HG02885 (cell line): Measurements from ENCODE around the gene KIRREL2.
"Not testable (repeated sequence)": the region's sequence is repeated elsewhere in the genome, so short reads cannot be mapped to it uniquely, and the experiment has no call there.

Experiments
- ATAC-seq: cut with Tn5 transposase; IDR thresholded peaks from one replicate; pipeline ENCODE4 v1.9.1; 2021; ENCODE audit warnings: mild to moderate bottlenecking; ENCODE audit not compliant: unreplicated experiment, poor library complexity

The KIRREL2 gene

GRCh38 chr19:35868823-35869326 is 12.2 kb downstream of the KIRREL2 start:
- ATAC-seq: peak; percentile 8

GRCh38 chr19:35869327-35870123 is 12.8 kb downstream of the KIRREL2 start:
- peak; percentile 40 for ATAC-seq

- peak; percentile 19 for ATAC-seq
These were observed 13.5 kb downstream of the KIRREL2 start for GRCh38 chr19:35870124-35870736.

GRCh38 chr19:35870798-35871197 is 14.1 kb downstream of the KIRREL2 start:
- ATAC-seq: no peak

GRCh38 chr19:35871611-35872010 is 14.9 kb downstream of the KIRREL2 start:
- ATAC-seq: no peak

GRCh38 chr19:35872180-35872579 is 15.5 kb downstream of the KIRREL2 start:
- no peak for ATAC-seq

- ATAC-seq: no peak
These were observed 17.8 kb downstream of the KIRREL2 start for GRCh38 chr19:35874392-35874930.

- no peak for ATAC-seq
These were observed 22.4 kb downstream of the KIRREL2 start for GRCh38 chr19:35879068-35879467.

GRCh38 chr19:35879770-35880317 is 23.1 kb downstream of the KIRREL2 start:
- ATAC-seq: no peak

GRCh38 chr19:35882114-35882832 is 25.6 kb downstream of the KIRREL2 start:
- ATAC-seq: no peak

- no peak for ATAC-seq
These were observed 27.2 kb downstream of the KIRREL2 start for GRCh38 chr19:35883882-35884281.

- no peak for ATAC-seq
These were observed 28.6 kb downstream of the KIRREL2 start for GRCh38 chr19:35885225-35885738.

- no peak for ATAC-seq
These were observed 29.2 kb downstream of the KIRREL2 start for GRCh38 chr19:35885904-35886303.

- ATAC-seq: no peak
These were observed 30.5 kb downstream of the KIRREL2 start for GRCh38 chr19:35887197-35887596.

- no peak for ATAC-seq
These were observed 31.7 kb downstream of the KIRREL2 start for GRCh38 chr19:35888398-35888797.

GRCh38 chr19:35889370-35890112 is 32.8 kb downstream of the KIRREL2 start:
- ATAC-seq: no peak

GRCh38 chr19:35890113-35890650 is 33.5 kb downstream of the KIRREL2 start:
- no peak for ATAC-seq

- ATAC-seq: not testable (repeated sequence)
These were observed 35.1 kb downstream of the KIRREL2 start for GRCh38 chr19:35891819-35892218.

- ATAC-seq: no peak
These were observed 37.6 kb downstream of the KIRREL2 start for GRCh38 chr19:35894342-35894741.
